ENCODE data around the gene DBNDD1.

Gene DBNDD1

GRCh38 chr16:90034504-90034903 is 15.2 kb upstream of the DBNDD1 start:
- DNase-seq, result no peak

- no peak for DNase-seq
These were observed 14.1 kb upstream of the DBNDD1 start for GRCh38 chr16:90033387-90033786.

- DNase-seq, result no peak
These were observed 13.5 kb upstream of the DBNDD1 start for GRCh38 chr16:90032674-90033331.

- no peak for DNase-seq
These were observed 12.8 kb upstream of the DBNDD1 start for GRCh38 chr16:90031931-90032673.

DNA sequence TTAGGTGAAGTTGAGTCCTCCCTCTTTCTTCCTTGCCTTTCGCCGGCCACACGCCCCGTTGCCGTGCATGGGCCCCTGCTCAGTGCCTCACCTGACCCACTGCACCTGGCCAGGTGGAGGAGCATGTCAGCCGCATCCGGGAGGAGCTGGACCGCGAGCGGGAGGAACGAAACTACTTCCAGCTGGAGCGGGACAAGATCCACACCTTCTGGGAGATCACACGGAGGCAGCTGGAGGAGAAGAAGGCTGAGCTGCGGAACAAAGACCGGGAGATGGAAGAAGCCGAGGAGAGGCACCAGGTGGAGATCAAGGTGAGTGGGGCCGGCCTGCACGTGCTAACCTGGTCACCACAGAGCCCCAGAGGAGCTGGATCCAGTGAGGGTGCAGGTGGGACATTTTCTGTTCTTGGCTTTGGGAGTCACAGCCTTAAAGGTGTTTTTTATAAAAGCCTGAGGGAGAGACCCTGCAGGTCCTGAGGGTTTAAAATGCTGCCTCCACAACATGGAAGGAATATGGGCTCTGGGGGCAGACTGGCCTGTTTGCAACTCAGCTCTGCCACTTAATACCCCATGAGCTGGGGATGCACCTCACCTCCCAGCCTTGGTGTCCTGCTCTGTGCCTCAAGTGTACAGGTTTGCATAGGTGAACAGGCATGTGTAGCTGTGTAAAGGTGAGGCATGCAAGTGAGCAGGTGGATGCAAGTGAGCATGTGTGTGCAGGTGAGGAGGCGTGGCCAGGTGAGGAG is 12.1 kb upstream of the DBNDD1 start:
- DNase-seq, result no peak

DNA sequence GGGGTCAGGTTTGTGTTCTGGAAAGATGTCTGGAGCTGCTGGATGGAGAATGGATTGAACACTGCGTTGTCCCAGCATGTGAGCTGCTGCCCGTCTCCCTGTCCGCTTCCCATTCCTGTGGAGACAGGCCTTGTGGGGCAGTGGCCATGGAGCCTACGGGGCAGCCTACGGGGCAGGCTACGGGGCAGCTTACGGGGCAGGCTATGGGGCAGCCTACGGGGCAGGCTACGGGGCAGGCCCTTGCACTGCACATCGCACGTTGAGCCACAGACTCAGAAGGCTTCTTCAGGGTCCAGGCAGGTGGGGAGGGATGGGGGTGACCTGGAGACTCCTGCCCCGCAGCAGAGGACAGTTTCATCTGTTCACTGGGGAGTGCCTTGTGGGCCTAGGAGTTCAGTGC is 9.7 kb upstream of the DBNDD1 start:
- no peak for DNase-seq

DNA sequence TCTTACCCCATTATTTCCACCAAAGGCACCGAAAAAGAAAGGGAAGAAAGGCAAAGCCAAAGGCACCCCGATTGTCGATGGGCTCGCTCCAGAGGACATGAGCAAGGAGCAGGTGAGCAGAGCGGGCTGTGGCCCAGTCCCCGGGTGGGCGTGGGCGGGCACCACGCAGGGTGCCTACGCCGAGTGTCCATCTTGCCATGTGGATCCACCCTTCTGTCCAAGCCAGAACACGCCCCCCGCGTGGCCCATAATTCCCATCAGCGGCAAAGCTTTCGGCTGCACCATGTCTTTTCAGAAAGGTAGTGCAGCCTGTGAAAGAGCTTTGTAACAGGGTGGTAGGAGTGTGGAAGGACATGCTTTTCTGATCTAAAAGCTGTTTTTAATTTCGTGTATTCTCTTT is 8.4 kb upstream of the DBNDD1 start:
- no peak for DNase-seq

GRCh38 chr16:90026135-90026534 is 6.9 kb upstream of the DBNDD1 start:
- no peak for DNase-seq

DNA sequence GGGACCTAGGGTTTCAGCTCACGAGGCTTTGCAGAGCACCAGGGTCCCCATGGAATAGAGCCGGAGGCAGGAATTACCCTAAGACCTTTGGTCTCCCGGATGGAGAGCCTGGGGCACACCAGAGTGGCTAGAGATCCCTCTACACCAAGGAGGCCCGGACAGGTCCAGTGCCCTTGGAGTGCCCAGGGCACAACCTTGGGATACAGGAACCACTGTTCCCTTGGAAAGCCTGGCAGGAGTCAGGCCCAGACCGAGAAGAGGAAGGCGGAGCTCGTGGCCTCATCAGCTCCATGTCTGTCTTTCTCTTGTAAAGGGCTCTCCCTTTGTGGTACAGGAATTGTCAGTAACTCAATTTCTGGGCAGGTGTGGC is 3.8 kb upstream of the DBNDD1 start:
- DNase-seq, result no peak

DNA sequence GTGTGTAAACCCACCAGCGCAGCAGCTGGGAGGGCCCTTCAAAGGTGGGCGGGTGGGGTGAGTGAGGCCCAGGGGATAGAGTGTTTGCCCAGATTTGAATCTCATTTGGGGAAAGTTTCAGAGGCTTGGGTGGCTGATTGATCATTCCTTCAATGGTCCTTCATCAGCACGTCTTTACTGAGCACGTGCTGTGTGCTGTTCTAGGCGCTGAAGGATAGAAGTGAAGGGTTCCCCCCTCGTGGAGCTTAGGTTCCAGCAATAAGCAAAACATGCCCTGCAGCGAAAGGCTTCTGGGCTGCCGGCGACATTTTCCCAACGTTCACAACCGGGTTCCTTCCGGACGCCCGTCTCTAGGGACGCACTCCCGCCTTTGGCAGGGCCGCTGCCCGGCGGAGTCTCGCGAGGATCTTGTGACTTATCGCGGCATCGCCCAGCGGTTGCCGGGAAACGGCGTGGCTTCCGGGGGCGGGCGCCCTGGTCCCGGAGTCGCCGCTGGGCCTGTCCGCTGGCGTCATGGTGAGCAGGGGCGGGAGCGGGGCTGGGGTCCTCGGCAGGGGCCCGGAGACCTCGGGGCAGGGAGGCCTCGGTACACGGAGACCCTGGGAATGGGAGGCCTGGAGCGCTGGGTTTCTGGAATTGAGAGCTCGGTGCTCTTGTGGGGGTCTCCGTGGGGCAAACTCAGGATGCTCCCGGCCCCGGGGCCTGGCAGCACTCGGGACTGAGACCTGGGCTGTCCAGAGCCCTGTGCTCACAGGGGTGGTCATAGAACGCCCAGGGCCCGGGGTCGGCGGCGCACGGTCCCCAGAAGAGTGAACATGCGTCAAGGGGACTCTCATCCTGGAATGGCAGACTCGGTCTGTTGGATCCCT is 3.2 kb upstream of the DBNDD1 start:
- DNase-seq, result no peak

DNA sequence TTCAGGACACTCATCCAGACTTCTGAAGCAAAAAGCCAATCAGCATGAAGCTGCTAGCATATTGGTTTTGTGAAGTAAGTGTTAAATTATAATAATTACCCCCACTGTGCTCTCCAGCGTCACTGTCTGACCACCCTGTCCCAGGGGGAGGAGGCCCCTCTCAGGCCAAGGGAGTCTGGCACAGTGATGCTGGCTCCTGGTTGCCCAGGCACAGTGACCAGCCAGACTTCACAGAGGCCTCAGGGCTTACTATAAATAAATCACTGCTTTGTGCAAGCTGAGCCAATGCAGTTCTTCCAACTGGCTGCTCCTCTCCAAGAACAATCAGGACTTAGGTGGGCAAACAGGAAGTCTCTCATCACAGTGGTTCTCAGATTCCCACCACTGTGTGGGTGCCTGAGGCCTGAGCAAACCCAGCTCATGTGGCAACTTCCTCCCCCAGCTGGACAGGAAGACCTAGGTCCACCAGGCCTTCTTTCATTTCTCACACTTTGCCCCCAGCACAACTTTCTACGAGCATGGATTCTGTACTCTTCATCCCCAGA is 1.7 kb upstream of the DBNDD1 start:
- DNase-seq, result no peak

DNA sequence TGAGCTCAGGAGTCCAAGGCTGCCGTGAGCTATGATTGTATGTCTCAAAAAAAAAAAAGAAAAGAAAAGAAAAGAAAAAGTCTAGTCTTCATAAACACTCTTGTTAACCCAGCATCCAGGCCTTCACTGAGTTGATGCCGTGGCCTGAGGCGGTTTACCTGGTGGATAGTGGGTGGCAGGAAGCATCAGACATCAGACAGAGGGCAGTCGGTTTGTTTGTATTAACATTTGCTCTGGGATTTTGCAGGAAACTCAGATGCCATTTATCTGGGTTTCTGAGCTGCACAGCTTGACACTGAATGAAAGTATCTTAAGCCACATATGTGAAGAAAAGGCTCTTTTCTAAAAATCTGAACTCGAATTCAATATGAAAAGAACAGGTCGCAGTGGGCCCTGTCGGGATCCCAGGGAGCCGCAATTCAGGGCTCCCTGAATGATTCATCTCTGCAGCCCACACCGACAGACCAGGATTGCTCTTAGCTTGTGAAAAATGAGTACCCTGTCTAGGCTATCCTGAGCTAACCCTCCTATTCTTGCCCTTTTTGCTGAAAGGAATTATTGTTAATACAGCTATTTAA is 1.1 kb upstream of the DBNDD1 start:
- no peak for DNase-seq

- no peak for DNase-seq
These were observed 445 bp upstream of the DBNDD1 start for GRCh38 chr16:90019543-90020259.

DNA sequence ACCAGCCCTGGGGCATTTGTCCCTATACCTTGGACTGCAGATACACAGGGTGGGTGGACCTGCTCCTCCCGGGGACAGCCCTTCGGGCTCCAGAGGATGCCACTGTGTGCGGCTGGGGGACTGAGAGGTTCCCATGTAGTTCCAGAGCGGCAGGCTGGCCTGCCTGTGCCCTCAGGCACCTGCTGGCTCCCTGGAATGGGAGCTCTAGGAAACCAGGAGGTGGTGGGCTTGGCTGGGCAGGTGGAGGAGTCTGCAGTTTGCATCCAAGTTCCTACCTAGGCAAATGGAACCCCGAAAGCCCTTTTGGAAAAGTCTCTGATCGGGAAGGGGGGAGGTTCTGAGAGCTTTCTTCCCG is 982 bp downstream of the DBNDD1 start:
- no peak for DNase-seq

- no peak for DNase-seq
These were observed 2.8 kb downstream of the DBNDD1 start for GRCh38 chr16:90016339-90016950.

GRCh38 chr16:90015586-90016338 is 3.5 kb downstream of the DBNDD1 start:
- no peak for DNase-seq

- DNase-seq, result no peak
These were observed 6.1 kb downstream of the DBNDD1 start for GRCh38 chr16:90012991-90013745.

GRCh38 chr16:90011908-90012501 is 7.3 kb downstream of the DBNDD1 start:
- DNase-seq, result no peak

GRCh38 chr16:90011508-90011819 is 7.8 kb downstream of the DBNDD1 start:
- no peak for DNase-seq

All from SIG-M5 (cell line).